DND-41 (cell line): ENCODE data around the gene ATP6V0B.

Experiments used
- ATAC-seq: fragments of 200-7000 bp; cut with Tn5 transposase; 3 replicates; pipeline ENCODE4 v1.9.1; 2021; ENCODE audit warnings: low read depth; ENCODE audit not compliant: insufficient read depth
- DNase-seq: peaks from one replicate; pipeline ENCODE4 v3.0.0-alpha.2; 2020
- H2AFZ ChIP-seq: 2 replicates; pipeline ENCODE4 v1.6.0; 2012; ENCODE audit warnings: low read depth, low read length
- H3K27ac ChIP-seq: 2 replicates; pipeline ENCODE4 v1.5.1; 2012; ENCODE audit warnings: low read length, inconsistent platforms
- H3K27me3 ChIP-seq: fragments of 200-600 bp; sonication (generic); 2 replicates; pipeline ENCODE4 v1.6.0; 2012; ENCODE audit warnings: low read length, mild to moderate bottlenecking, inconsistent platforms; ENCODE audit not compliant: insufficient read depth, poor library complexity
- H3K36me3 ChIP-seq: 2 replicates; pipeline ENCODE4 v1.5.1; 2012; ENCODE audit warnings: low read length, inconsistent platforms; ENCODE audit not compliant: insufficient read depth
- H3K4me1 ChIP-seq: 2 replicates; pipeline ENCODE4 v1.5.1; 2012; ENCODE audit warnings: mild to moderate bottlenecking, low read length; ENCODE audit not compliant: insufficient read depth
- H3K4me2 ChIP-seq: 2 replicates; pipeline ENCODE4 v1.6.0; 2012; ENCODE audit warnings: mild to moderate bottlenecking, moderate library complexity, low read length, inconsistent platforms; ENCODE audit not compliant: insufficient read depth
- H3K4me3 ChIP-seq, 2 experiments: fragments of 200-600 bp in 1 of 2; shearing (Covaris generic) in 1 of 2; 2 replicates each; pipeline ENCODE4 v1.5.1; 2012 to 2016; ENCODE audit warnings: inconsistent platforms in 2 of 2, low read length in 2 of 2, mild to moderate bottlenecking in 2 of 2, low read depth in 1 of 2, moderate library complexity in 1 of 2
- H3K79me2 ChIP-seq: 2 replicates; pipeline ENCODE4 v1.6.0; 2012; ENCODE audit warnings: low read length, inconsistent platforms; ENCODE audit not compliant: insufficient read depth
- H3K9ac ChIP-seq: 2 replicates; pipeline ENCODE4 v1.6.0; 2012; ENCODE audit warnings: low read depth, mild to moderate bottlenecking, inconsistent platforms, low read length, moderate library complexity
- H3K9me3 ChIP-seq: 2 replicates; pipeline ENCODE4 v1.5.1; 2012; ENCODE audit warnings: low read length, moderate library complexity, mild to moderate bottlenecking, inconsistent platforms; ENCODE audit not compliant: insufficient read depth, severe bottlenecking
- H4K20me1 ChIP-seq: 2 replicates; pipeline ENCODE4 v1.6.0; 2012; ENCODE audit warnings: low read length; ENCODE audit not compliant: insufficient read depth
- CTCF ChIP-seq: IDR thresholded peaks from 2 replicates; pipeline ENCODE4 v1.5.1; 2012; ENCODE audit warnings: borderline replicate concordance, low read length, moderate library complexity, mild to moderate bottlenecking; ENCODE audit not compliant: poor library complexity, severe bottlenecking; ENCODE audit errors: extremely low read depth
- EZH2 ChIP-seq: IDR thresholded peaks from 3 replicates; pipeline ENCODE4 v1.6.1; 2012; ENCODE audit warnings: borderline replicate concordance, low read depth, mild to moderate bottlenecking, moderate library complexity, low read length, inconsistent platforms; ENCODE audit not compliant: severe bottlenecking

Gene ATP6V0B

GRCh38 chr1:43960798-43961197 is 14.0 kb upstream of the ATP6V0B start:
- Histone ChIP-seq H4K20me1 (no peaks in the 10 kb centered on the region), H3K4me3 (no peak overlapping the region), H3K4me1 (no peaks in the 10 kb centered on the region), H3K9ac (no peak overlapping the region), H3K4me2 (no peak overlapping the region), H3K9me3 (no peaks in the 10 kb centered on the region), H3K36me3 (peaks cover 47% of the 10 kb centered on the region), H3K27me3 (no peaks in the 10 kb centered on the region), H2AFZ (no peak overlapping the region), H3K79me2 (no peaks in the 10 kb centered on the region), H3K27ac (no peak overlapping the region)
- ATAC-seq (no peak), DNase-seq (no peak)
- TF ChIP-seq CTCF = no peak
- no peak for TF ChIP-seq EZH2

- ATAC-seq = no peak
- H3K79me2 ChIP-seq = no peaks in the 10 kb centered on the region
- no peak overlapping the region for H3K27ac ChIP-seq
- no peak overlapping the region for H2AFZ ChIP-seq
- TF ChIP-seq EZH2 = no peak
- no peak for TF ChIP-seq CTCF
- no peaks in the 10 kb centered on the region for H3K4me1 ChIP-seq
- no peak overlapping the region for H3K9ac ChIP-seq
- H3K36me3 ChIP-seq = peaks cover 43% of the 10 kb centered on the region
- H3K27me3 ChIP-seq = no peaks in the 10 kb centered on the region
- H4K20me1 ChIP-seq = no peaks in the 10 kb centered on the region
- no peaks in the 10 kb centered on the region for H3K9me3 ChIP-seq
- no peak for DNase-seq
- no peak overlapping the region for H3K4me2 ChIP-seq
- H3K4me3 ChIP-seq = no peak overlapping the region
Measured at GRCh38 chr1:43961692-43962091, 13.1 kb upstream of the ATP6V0B start.

- H3K27ac ChIP-seq = no peak overlapping the region
- H2AFZ ChIP-seq = no peak overlapping the region
- peaks cover 37% of the 10 kb centered on the region for H3K36me3 ChIP-seq
- H3K9me3 ChIP-seq = no peaks in the 10 kb centered on the region
- H3K4me2 ChIP-seq = no peak overlapping the region
- ATAC-seq = no peak
- H3K79me2 ChIP-seq = no peaks in the 10 kb centered on the region
- TF ChIP-seq EZH2 (no peak), CTCF (no peak)
- no peak for DNase-seq
- no peaks in the 10 kb centered on the region for H4K20me1 ChIP-seq
- no peak overlapping the region for H3K9ac ChIP-seq
- no peak overlapping the region for H3K4me3 ChIP-seq
- H3K4me1 ChIP-seq = no peaks in the 10 kb centered on the region
- H3K27me3 ChIP-seq = no peaks in the 10 kb centered on the region
Measured at GRCh38 chr1:43962324-43962723, 12.4 kb upstream of the ATP6V0B start.

GRCh38 chr1:43963006-43963405 is 11.8 kb upstream of the ATP6V0B start:
- no peak for DNase-seq
- Histone ChIP-seq H3K9ac (no peak overlapping the region), H3K27ac (no peak overlapping the region), H3K4me1 (no peaks in the 10 kb centered on the region), H3K36me3 (peaks cover 33% of the 10 kb centered on the region), H3K27me3 (no peaks in the 10 kb centered on the region), H3K4me2 (no peak overlapping the region), H3K4me3 (no peak overlapping the region), H2AFZ (no peak overlapping the region), H3K9me3 (no peaks in the 10 kb centered on the region), H3K79me2 (no peaks in the 10 kb centered on the region), H4K20me1 (0 out of 2 replicates have a peak, but pooled peaks cover 3% of the 10 kb centered on the region)
- ATAC-seq = peak; percentile 45; the same call in 1 of the 3 replicates
- TF ChIP-seq EZH2 (no peak), CTCF (no peak)
